ENCODE measurements around the gene C5. TPM values are rescaled to one million over a fixed set of nuclear protein-coding genes. Genes with fewer than 3 reads are reported as not detected.

C5 gene
- total RNA-seq, 1 experiment from 2014 or later = 0.74 TPM

- TF ChIP-seq CTCF (conservative IDR thresholded peaks at IDR 0.05) = no peak
- Mint-ChIP-seq H3K9me3 (peaks cover 0 to 1% of the 10 kb centered on the region in 2 experiments; a peak in 1 of 5 replicates), H3K4me1 (peaks cover 50 to 65% of the 10 kb centered on the region in 2 experiments), H3K4me3 (no peak overlapping the region), H3K27me3 (ENCODE audit: low read depth) (peaks cover 6% of the 10 kb centered on the region), H3K36me3 (ENCODE audit: insufficient read depth in 1 of 3, low read depth in 3 of 3) (peaks cover 0 to under 1% (median 0%) of the 10 kb centered on the region in 3 experiments; a peak in 1 of 7 replicates), H3K27ac (no peak overlapping the region)
- Histone ChIP-seq H2BK20ac (ENCODE audit: low read depth, low read length, poor library complexity, severe bottlenecking) (no peak overlapping the region), H3K4me1 (ENCODE audit: insufficient read depth, low read length) (peaks cover 5% of the 10 kb centered on the region; the same call in 1 of the 2 replicates), H3K27ac (ENCODE audit: insufficient read length, low read depth, low read length) (no peak overlapping the region), H4K5ac (ENCODE audit: insufficient read length, low read depth, low read length) (no peak overlapping the region), H3K9ac (ENCODE audit: extremely low read depth, insufficient read length, low read length) (no peak overlapping the region), H2BK5ac (ENCODE audit: insufficient read length, low read length) (no peak overlapping the region), H4K91ac (ENCODE audit: insufficient read length, low read depth, low read length) (no peak overlapping the region), H3K27me3 (ENCODE audit: insufficient read depth, low read length) (no peaks in the 10 kb centered on the region), H2BK15ac (ENCODE audit: low read depth, low read length) (no peak overlapping the region), H2AK5ac (ENCODE audit: insufficient read length, low read length) (no peak overlapping the region), H3K4ac (ENCODE audit: low read depth, low read length) (no peak overlapping the region), H3K9me3 (ENCODE audit: control insufficient read depth, low read depth, low read length) (no peaks in the 10 kb centered on the region), H2BK12ac (ENCODE audit: insufficient read length, low read depth, low read length) (no peak overlapping the region), H3K18ac (ENCODE audit: insufficient read length, low read depth, low read length) (no peak overlapping the region), H3K23ac (ENCODE audit: insufficient read length, low read depth, low read length) (no peak overlapping the region), H3K14ac (ENCODE audit: insufficient read depth, low read length) (no peak overlapping the region), H3K79me1 (ENCODE audit: insufficient read depth, low read depth, low read length, poor library complexity, severe bottlenecking) (no peaks in the 10 kb centered on the region), H4K20me1 (ENCODE audit: control insufficient read depth, insufficient read depth, insufficient read length) (no peaks in the 10 kb centered on the region), H2AFZ (ENCODE audit: low read length) (no peak overlapping the region), H3K79me2 (ENCODE audit: insufficient read depth, low read length) (no peaks in the 10 kb centered on the region), H3K23me2 (ENCODE audit: insufficient read length, low read depth, low read length, poor library complexity, severe bottlenecking) (no peaks in the 10 kb centered on the region), H4K8ac (replicated peaks; ENCODE audit: insufficient read length, low read depth, low read length) (no peak overlapping the region), H3K4me2 (ENCODE audit: insufficient read depth, insufficient read length, low read length) (no peak overlapping the region), H2BK120ac (ENCODE audit: low read depth, low read length, poor library complexity, severe bottlenecking) (no peak overlapping the region), H3T11ph (ENCODE audit: low read length) (no peak overlapping the region), H3K56ac (ENCODE audit: insufficient read length, low read depth, low read length) (no peak overlapping the region)
- DNase-seq = no peak
- no CpG with 5 or more reads among the region's 7 CpGs for WGBS (ENCODE audit: extremely low coverage, insufficient read length, low lambda C conversion rate)
Observed at GRCh38 chr9:120922404-120923195, 127.5 kb downstream of the C5 start.

Data from H9 (cell line).